ENCODE data around the gene SDK1.

GRCh38 chr7:3987426-3987927 is 686.4 kb downstream of the SDK1 start:
- TF ChIP-seq CTCF (IDR thresholded peaks at IDR 0.05) (no peak), POLR2A (IDR thresholded peaks at IDR 0.05) (no peak), POLR2AphosphoS5 (IDR thresholded peaks at IDR 0.05) (no peak)
